Sigmoid colon (tissue), 7 donors: ENCODE measurements around the gene ANP32E. TPM values are rescaled to one million over a fixed set of nuclear protein-coding genes. Genes with fewer than 3 reads are reported as not detected.

Experiments used
- DNase-seq: peaks from one replicate; pipeline ENCODE4 v3.0.0-alpha.2; 2019
- H3K27ac ChIP-seq, 4 donors: fragments of 200-600 bp; sonication (generic); one replicate each; pipeline ENCODE4 v1.5.1; 2016 to 2019; ENCODE audit warnings: mild to moderate bottlenecking in 1 of 4
- H3K27me3 ChIP-seq, 3 donors: fragments of 200-600 bp; sonication (generic); one replicate each; pipeline ENCODE4 v1.5.1; 2019; ENCODE audit warnings: mild to moderate bottlenecking in 1 of 3
- H3K36me3 ChIP-seq, 4 donors: fragments of 200-600 bp; sonication (generic); one replicate each; pipeline ENCODE4 v1.5.1; 2016 to 2019
- H3K4me1 ChIP-seq, 4 donors: fragments of 200-600 bp; sonication (generic); one replicate each; pipeline ENCODE4 v1.5.1; 2017 to 2019
- H3K4me3 ChIP-seq, 4 donors: fragments of 200-600 bp; sonication (generic); one replicate each; pipeline ENCODE4 v1.5.1; 2017 to 2019; ENCODE audit warnings: mild to moderate bottlenecking in 2 of 4, moderate library complexity in 1 of 4
- H3K9me3 ChIP-seq, 4 donors: fragments of 200-600 bp in 3 of 4; sonication (generic) in 3 of 4; one replicate each; pipeline versions ENCODE4 v1.5.1 to v1.6.1; 2013 to 2019
- CTCF ChIP-seq, 4 experiments: fragments of 450-650 bp in 3 of 4; fragments of 200-600 bp in 1 of 4; IDR thresholded peaks; one replicate each; pipeline ENCODE4 v1.5.1; 2016 to 2019; ENCODE audit warnings: antibody characterized with exemption in 4 of 4, mild to moderate bottlenecking in 3 of 4, moderate library complexity in 2 of 4
- EP300 ChIP-seq, 4 donors: sonication (generic); formaldehyde crosslinking; IDR thresholded peaks; one replicate each; pipeline ENCODE4 v1.6.1; 2017; ENCODE audit warnings: antibody characterized with exemption in 4 of 4
- POLR2A ChIP-seq, 2 donors: fragments of 450-650 bp; IDR thresholded peaks; one replicate each; pipeline ENCODE4 v1.6.1; 2016; ENCODE audit warnings: antibody characterized with exemption in 2 of 2, mild to moderate bottlenecking in 2 of 2, moderate library complexity in 2 of 2
- POLR2AphosphoS5 ChIP-seq, 4 donors: sonication (generic); formaldehyde crosslinking; IDR thresholded peaks; one replicate each; pipeline ENCODE4 v1.6.1; 2017; ENCODE audit warnings: antibody characterized with exemption in 4 of 4
- WGBS, 2 donors: extraction: QIAGEN DNeasy Blood & Tissue Kit; methylation state at CpG; one replicate each; pipeline ENCODE4 v1.1.7; 2013; 5-methylcytosine and 5-hydroxymethylcytosine counted together
- intact Hi-C: fragments of 100-400 bp; cut with DNase I; formaldehyde crosslinking; loops from one replicate; pipeline ENCODE4 v1.15.1; 2023
- polyA plus RNA-seq, 3 donors: library from polyadenylated mRNA; stranded (reverse); fragments of 200-250 nt; gene quantifications; one replicate each; pipeline ENCODE4 v1.2.3, GENCODE V29; 2013
- total RNA-seq, 4 donors: library from RNA; depleted of rRNA; stranded (reverse); fragments of >200 nt; gene quantifications; one replicate each; pipeline ENCODE4 v1.1.0, GENCODE V29; 2016
- donor health status: healthy with polysubstance abuse.
- donor health status: Bipolar disorder and iron deficiency.
- donor health status: healthy.

Gene ANP32E
- total and polyA plus RNA-seq, 7 donors, result 11.4 to 32.6 (median 16.3) TPM

GRCh38 chr1:150182247-150182646, 53.7 kb downstream of the ANP32E start:
- Histone ChIP-seq H3K27ac (peak overlapping the region in 1 of 4 donors; percentile 31), H3K27me3 (no peaks in the 10 kb centered on the region), H3K4me1 (peaks cover 0 to 10% (median 2%) of the 10 kb centered on the region in 4 donors), H3K9me3 (no peaks in the 10 kb centered on the region), H3K4me3 (no peak overlapping the region), H3K36me3 (no peaks in the 10 kb centered on the region)
- TF ChIP-seq EP300 (IDR thresholded peaks at IDR 0.05), result no peak
- TF ChIP-seq CTCF (IDR thresholded peaks at IDR 0.05), result no peak
- no peak for TF ChIP-seq POLR2AphosphoS5 (IDR thresholded peaks at IDR 0.05)
- no peak for TF ChIP-seq POLR2A (IDR thresholded peaks at IDR 0.05)
- peak; percentile 68 for DNase-seq
- intact Hi-C loops, result no loop called here
- WGBS, 2 donors, result 90 to 91% methylated on average over 11 of the region's 11 CpGs

GRCh38 chr1:150180474-150180873, 55.4 kb downstream of the ANP32E start:
- no peak overlapping the region for H3K27ac ChIP-seq
- 50 to 75% methylated on average over 5 of the region's 5 CpGs for WGBS, 2 donors
- no peaks in the 10 kb centered on the region for H3K36me3 ChIP-seq
- H3K4me3 ChIP-seq, result no peak overlapping the region
- no peaks in the 10 kb centered on the region for H3K9me3 ChIP-seq
- no peak for DNase-seq
- H3K27me3 ChIP-seq, result no peaks in the 10 kb centered on the region
- TF ChIP-seq POLR2AphosphoS5 (IDR thresholded peaks at IDR 0.05), result no peak
- no peak for TF ChIP-seq POLR2A (IDR thresholded peaks at IDR 0.05)
- TF ChIP-seq CTCF (IDR thresholded peaks at IDR 0.05), result no peak
- no peak for TF ChIP-seq EP300 (IDR thresholded peaks at IDR 0.05)
- intact Hi-C loops, result no loop called here
- H3K4me1 ChIP-seq, result no peaks in the 10 kb centered on the region

GRCh38 chr1:150179867-150180266, 56.0 kb downstream of the ANP32E start:
- H3K27ac ChIP-seq, result no peak overlapping the region
- H3K36me3 ChIP-seq, result no peaks in the 10 kb centered on the region
- no peaks in the 10 kb centered on the region for H3K27me3 ChIP-seq
- intact Hi-C loops, result loop anchor here (5.0 kb wide), 1 partner anchor 38 kb away; no protein-coding TSS in a partner anchor
- no peaks in the 10 kb centered on the region for H3K4me1 ChIP-seq
- 94% methylated on average over 7 of the region's 7 CpGs for whole genome bisulfite sequencing, 2 donors
- no peaks in the 10 kb centered on the region for H3K9me3 ChIP-seq
- H3K4me3 ChIP-seq, result no peak overlapping the region
- DNase-seq, result no peak
- TF ChIP-seq CTCF (IDR thresholded peaks at IDR 0.05), result no peak
- no peak for TF ChIP-seq POLR2A (IDR thresholded peaks at IDR 0.05)
- TF ChIP-seq POLR2AphosphoS5 (IDR thresholded peaks at IDR 0.05), result no peak
- no peak for TF ChIP-seq EP300 (IDR thresholded peaks at IDR 0.05)

GRCh38 chr1:150178548-150178947, 57.4 kb downstream of the ANP32E start:
- Histone ChIP-seq H3K4me3 (no peak overlapping the region), H3K27ac (no peak overlapping the region), H3K36me3 (no peaks in the 10 kb centered on the region), H3K27me3 (no peaks in the 10 kb centered on the region), H3K4me1 (no peaks in the 10 kb centered on the region), H3K9me3 (no peaks in the 10 kb centered on the region)
- TF ChIP-seq POLR2AphosphoS5 (IDR thresholded peaks at IDR 0.05), result no peak
- no peak for TF ChIP-seq CTCF (IDR thresholded peaks at IDR 0.05)
- no peak for DNase-seq
- intact Hi-C loops, result loop anchor here (5.0 kb wide), 1 partner anchor 36 kb away; no protein-coding TSS in a partner anchor

- TF ChIP-seq POLR2AphosphoS5 (IDR thresholded peaks at IDR 0.05) (peak in 1 of 4 donors; percentile 25), EP300 (IDR thresholded peaks at IDR 0.05) (no peak), POLR2A (IDR thresholded peaks at IDR 0.05) (no peak)
Observed at GRCh38 chr1:150176593-150176992, 59.3 kb downstream of the ANP32E start.

More at GRCh38 chr1:150176593-150176992, 59.3 kb downstream of the ANP32E start:
- Histone ChIP-seq H3K9me3 (no peaks in the 10 kb centered on the region), H3K27ac (no peak overlapping the region), H3K4me3 (no peak overlapping the region), H3K4me1 (no peaks in the 10 kb centered on the region), H3K36me3 (no peaks in the 10 kb centered on the region), H3K27me3 (no peaks in the 10 kb centered on the region)
- DNase-seq, result no peak
- 86 to 90% methylated on average over 3 of the region's 3 CpGs for WGBS, 2 donors
- intact Hi-C loops, result loop anchor here (5.0 kb wide), 1 partner anchor 34 kb away; no protein-coding TSS in a partner anchor
